HUES64 (cell line): Measurements from ENCODE around the gene NHSL1.

Source experiments
- H3K27ac ChIP-seq: 2 replicates; pipeline ENCODE4 v1.7.0; 2013; ENCODE audit warnings: low read depth, low read length, inconsistent platforms
- H3K27me3 ChIP-seq: 2 replicates; pipeline ENCODE4 v1.6.1; 2013; ENCODE audit warnings: mild to moderate bottlenecking, low read length; ENCODE audit not compliant: insufficient read depth
- H3K36me3 ChIP-seq: 2 replicates; pipeline ENCODE4 v1.6.1; 2013; ENCODE audit warnings: mild to moderate bottlenecking, low read length; ENCODE audit not compliant: insufficient read depth
- H3K4me1 ChIP-seq: 2 replicates; pipeline ENCODE4 v1.6.1; 2013; ENCODE audit warnings: mild to moderate bottlenecking, low read length, moderate library complexity; ENCODE audit not compliant: insufficient read depth
- H3K4me3 ChIP-seq: 2 replicates; pipeline ENCODE4 v1.5.1; 2013; ENCODE audit warnings: mild to moderate bottlenecking, low read length, moderate library complexity
- H3K9ac ChIP-seq: 2 replicates; pipeline ENCODE4 v1.6.1; 2013; ENCODE audit warnings: mild to moderate bottlenecking, low read depth, low read length
- H3K9me3 ChIP-seq: 2 replicates; pipeline ENCODE4 v1.6.1; 2013; ENCODE audit warnings: low read depth, low read length; ENCODE audit not compliant: insufficient read depth
- WGBS: fragments of 150-250, 120-280 bp; methylation state at CpG from one replicate; pipeline ENCODE4 v1.1.7; 2013; ENCODE audit warnings: missing lambda C conversion rate; 5-methylcytosine and 5-hydroxymethylcytosine counted together

Gene NHSL1

GRCh38 chr6:138424004-138424904 lies 75.0 kb downstream of the NHSL1 start:
- H3K9ac ChIP-seq = no peak overlapping the region
- H3K9me3 ChIP-seq = no peaks in the 10 kb centered on the region
- H3K36me3 ChIP-seq = peaks cover 18% of the 10 kb centered on the region
- no peak overlapping the region for H3K4me3 ChIP-seq
- H3K27ac ChIP-seq = no peak overlapping the region
- 96% methylated on average over 48 of the region's 48 CpGs for WGBS
- H3K4me1 ChIP-seq = no peaks in the 10 kb centered on the region; the same call in 1 of the 2 replicates
- no peaks in the 10 kb centered on the region for H3K27me3 ChIP-seq

- Histone ChIP-seq H3K9ac (no peak overlapping the region), H3K4me3 (no peak overlapping the region), H3K27me3 (no peaks in the 10 kb centered on the region), H3K9me3 (no peaks in the 10 kb centered on the region), H3K4me1 (no peaks in the 10 kb centered on the region), H3K36me3 (peaks cover 22% of the 10 kb centered on the region), H3K27ac (no peak overlapping the region)
Observed at GRCh38 chr6:138422861-138423260, 76.4 kb downstream of the NHSL1 start.

DNA sequence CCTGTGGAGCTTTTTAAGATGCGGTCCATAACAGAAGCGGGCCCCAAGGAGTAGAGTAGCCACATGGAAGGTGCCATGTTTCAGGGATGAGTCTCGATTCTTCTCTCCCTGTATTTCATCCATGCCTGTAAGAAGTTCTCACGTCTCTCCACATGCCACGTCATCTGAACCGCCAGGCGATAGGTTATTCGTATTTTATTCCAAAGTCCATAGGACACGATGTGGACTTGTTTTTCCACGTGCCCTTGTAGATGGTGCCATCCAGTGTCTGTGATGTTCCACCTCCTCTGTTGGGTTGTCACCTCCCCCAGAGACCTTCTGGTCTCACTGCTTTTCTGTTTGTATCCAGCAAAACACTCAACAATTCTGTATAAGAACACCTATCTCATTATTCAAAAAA lies 77.7 kb downstream of the NHSL1 start:
- Histone ChIP-seq H3K9ac (no peak overlapping the region), H3K4me1 (no peaks in the 10 kb centered on the region), H3K27ac (no peak overlapping the region), H3K9me3 (no peaks in the 10 kb centered on the region), H3K4me3 (no peak overlapping the region), H3K36me3 (peaks cover 22% of the 10 kb centered on the region), H3K27me3 (no peaks in the 10 kb centered on the region)
- WGBS = 98% methylated on average over 10 of the region's 10 CpGs

GRCh38 chr6:138421089-138421488 lies 78.2 kb downstream of the NHSL1 start:
- Histone ChIP-seq H3K27me3 (no peaks in the 10 kb centered on the region), H3K4me3 (no peak overlapping the region), H3K9ac (no peak overlapping the region), H3K27ac (no peak overlapping the region), H3K9me3 (no peaks in the 10 kb centered on the region), H3K36me3 (peaks cover 19% of the 10 kb centered on the region), H3K4me1 (no peaks in the 10 kb centered on the region)
- whole genome bisulfite sequencing = 72% methylated on average over 6 of the region's 6 CpGs

GRCh38 chr6:138420356-138420755 lies 78.9 kb downstream of the NHSL1 start:
- Histone ChIP-seq H3K9me3 (no peaks in the 10 kb centered on the region), H3K4me3 (no peak overlapping the region), H3K36me3 (peaks cover 19% of the 10 kb centered on the region), H3K27me3 (no peaks in the 10 kb centered on the region), H3K9ac (no peak overlapping the region), H3K4me1 (no peaks in the 10 kb centered on the region), H3K27ac (no peak overlapping the region)
- 95% methylated on average over 4 of the region's 4 CpGs for WGBS

DNA sequence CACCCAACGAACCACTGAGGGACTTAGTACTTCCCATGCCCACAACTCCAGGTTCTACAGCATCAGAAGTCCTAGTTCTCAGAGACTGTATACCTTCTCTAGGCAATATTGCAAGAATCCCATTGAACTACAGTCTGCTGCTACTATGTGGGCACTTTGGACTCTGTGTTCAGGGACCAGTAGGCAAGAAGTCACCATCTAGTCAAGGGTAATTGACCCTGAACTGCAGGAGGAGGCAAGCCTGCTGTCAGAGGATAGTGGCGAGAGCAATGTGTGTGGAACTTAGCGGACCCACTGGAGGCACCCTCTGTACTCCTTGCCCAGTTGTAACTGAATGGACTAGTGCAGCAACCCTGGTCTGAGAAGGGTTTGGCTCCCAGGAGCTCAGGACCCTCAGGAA lies 79.5 kb downstream of the NHSL1 start:
- no peak overlapping the region for H3K9ac ChIP-seq
- no peak overlapping the region for H3K4me3 ChIP-seq
- no peaks in the 10 kb centered on the region for H3K27me3 ChIP-seq
- no peaks in the 10 kb centered on the region for H3K9me3 ChIP-seq
- 94% methylated on average over 3 of the region's 3 CpGs for WGBS
- H3K27ac ChIP-seq = no peak overlapping the region
- no peaks in the 10 kb centered on the region for H3K4me1 ChIP-seq
- H3K36me3 ChIP-seq = peaks cover 19% of the 10 kb centered on the region

GRCh38 chr6:138418118-138418742 lies 81.1 kb downstream of the NHSL1 start:
- WGBS = 92% methylated on average over 2 of the region's 3 CpGs
- H3K9me3 ChIP-seq = no peaks in the 10 kb centered on the region
- no peaks in the 10 kb centered on the region for H3K4me1 ChIP-seq
- no peak overlapping the region for H3K4me3 ChIP-seq
- no peak overlapping the region for H3K27ac ChIP-seq
- no peaks in the 10 kb centered on the region for H3K27me3 ChIP-seq
- no peak overlapping the region for H3K9ac ChIP-seq
- peaks cover 23% of the 10 kb centered on the region for H3K36me3 ChIP-seq

DNA sequence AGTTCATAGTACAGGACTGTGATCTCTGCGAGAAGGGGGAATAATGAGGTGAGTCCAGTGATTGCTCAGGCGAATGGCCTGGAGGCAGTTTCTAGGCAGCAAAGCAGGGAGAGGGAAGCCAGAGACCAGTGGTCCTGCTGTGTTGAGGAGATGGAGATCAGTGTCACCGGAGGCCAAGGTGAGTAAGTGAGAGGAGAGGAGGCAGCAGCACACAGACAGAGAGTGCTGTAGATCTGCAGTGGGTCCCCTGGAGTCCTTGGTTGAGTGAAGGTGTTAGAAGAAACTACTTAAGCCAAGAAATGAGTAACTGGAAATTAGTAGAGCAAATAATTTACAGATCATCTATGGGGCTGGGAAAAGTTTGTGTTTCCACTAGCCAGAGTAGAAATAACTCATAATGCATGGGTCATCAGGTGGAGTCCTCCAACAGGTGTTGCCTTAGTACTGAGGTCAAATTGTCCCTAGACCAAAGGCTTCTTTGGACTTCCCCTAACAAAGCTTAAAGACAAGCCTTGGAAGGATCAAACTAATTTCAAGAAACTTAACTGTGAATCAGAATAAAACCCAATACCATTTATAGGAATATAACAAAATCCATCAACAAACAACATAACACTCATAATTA lies 81.7 kb downstream of the NHSL1 start:
- no peak overlapping the region for H3K27ac ChIP-seq
- 82% methylated on average over 3 of the region's 3 CpGs for WGBS
- H3K9ac ChIP-seq = no peak overlapping the region
- no peaks in the 10 kb centered on the region for H3K9me3 ChIP-seq
- H3K36me3 ChIP-seq = peaks cover 29% of the 10 kb centered on the region
- no peaks in the 10 kb centered on the region for H3K4me1 ChIP-seq
- no peak overlapping the region for H3K4me3 ChIP-seq
- no peaks in the 10 kb centered on the region for H3K27me3 ChIP-seq

- Histone ChIP-seq H3K27me3 (no peaks in the 10 kb centered on the region), H3K36me3 (peaks cover 36% of the 10 kb centered on the region), H3K9me3 (no peaks in the 10 kb centered on the region), H3K4me3 (no peak overlapping the region), H3K27ac (no peak overlapping the region), H3K9ac (no peak overlapping the region), H3K4me1 (no peaks in the 10 kb centered on the region)
- 89% methylated on average over 4 of the region's 4 CpGs for WGBS
Observed at GRCh38 chr6:138416206-138416605, 83.1 kb downstream of the NHSL1 start.

DNA sequence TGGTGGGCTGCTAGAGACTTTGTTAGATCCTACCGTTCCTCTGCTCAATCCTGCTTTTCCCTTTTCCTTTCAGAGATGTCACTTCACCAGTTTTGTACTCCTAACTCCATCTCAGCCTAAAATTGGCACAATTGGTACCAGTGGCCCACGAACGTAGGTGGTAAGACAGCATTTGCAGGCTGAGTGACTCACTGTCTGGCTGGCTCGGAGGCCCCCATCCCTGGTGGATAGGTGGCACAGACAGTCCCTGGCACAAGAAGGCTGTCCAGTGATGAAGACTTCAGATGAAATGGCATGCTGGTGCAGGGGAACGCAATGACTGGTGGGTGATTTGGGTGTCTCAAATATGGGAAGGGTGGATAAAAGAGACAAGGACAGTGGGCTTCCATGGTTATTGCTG lies 84.2 kb downstream of the NHSL1 start:
- Histone ChIP-seq H3K4me1 (no peaks in the 10 kb centered on the region), H3K27me3 (no peaks in the 10 kb centered on the region), H3K27ac (no peak overlapping the region), H3K9me3 (no peaks in the 10 kb centered on the region), H3K36me3 (peaks cover 47% of the 10 kb centered on the region), H3K9ac (no peak overlapping the region), H3K4me3 (no peak overlapping the region)
- WGBS = 95% methylated on average over 5 of the region's 5 CpGs
